ENCODE results near the gene GOLPH3.

Gene GOLPH3

DNA sequence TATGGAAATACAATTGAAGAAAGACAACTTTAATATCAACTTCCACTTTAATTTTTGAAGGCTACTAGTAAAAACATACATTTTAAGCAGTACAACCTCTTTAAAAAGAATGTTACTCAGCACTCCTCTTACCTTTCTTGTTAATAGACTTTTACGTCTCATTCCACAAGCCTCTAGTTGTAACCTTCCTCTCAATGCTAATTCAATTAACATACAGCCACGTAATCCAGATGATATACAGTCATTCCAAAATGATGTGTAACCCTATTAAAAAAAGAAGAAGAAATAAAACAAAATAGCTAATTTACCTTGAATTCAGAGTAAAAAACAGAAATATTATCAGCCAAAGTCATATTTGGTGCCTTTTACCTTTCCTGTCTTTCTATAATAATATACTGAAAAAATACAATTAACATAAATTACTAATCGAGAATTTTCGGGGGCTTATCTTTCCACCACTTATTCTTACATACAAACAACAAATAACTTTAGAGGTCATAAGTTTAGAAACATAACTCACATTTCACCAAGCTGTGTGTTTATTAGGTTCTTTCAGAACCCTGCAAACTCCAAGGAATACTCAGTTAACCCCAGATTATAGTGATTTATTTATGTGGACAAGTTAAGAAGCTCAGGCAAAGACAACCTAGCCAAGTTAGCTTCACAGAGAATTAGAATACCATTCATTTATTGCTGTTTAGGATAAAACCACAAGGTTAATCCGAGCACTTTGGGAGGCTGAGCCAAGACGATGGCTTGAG is 30.3 kb downstream of the GOLPH3 start:
- H3K4me3 ChIP-seq (ENCODE audit: low read depth, low read length): no peak overlapping the region
- H3K9me3 ChIP-seq: no peaks in the 10 kb centered on the region
- H3K4me1 ChIP-seq: peaks cover 5% of the 10 kb centered on the region; the same call in 1 of the 2 replicates
- no peak for DNase-seq
- no peaks in the 10 kb centered on the region for H3K27me3 ChIP-seq
- H3K36me3 ChIP-seq: peaks cover 7% of the 10 kb centered on the region; the same call in 1 of the 2 replicates
- TF ChIP-seq, protein P1, sequence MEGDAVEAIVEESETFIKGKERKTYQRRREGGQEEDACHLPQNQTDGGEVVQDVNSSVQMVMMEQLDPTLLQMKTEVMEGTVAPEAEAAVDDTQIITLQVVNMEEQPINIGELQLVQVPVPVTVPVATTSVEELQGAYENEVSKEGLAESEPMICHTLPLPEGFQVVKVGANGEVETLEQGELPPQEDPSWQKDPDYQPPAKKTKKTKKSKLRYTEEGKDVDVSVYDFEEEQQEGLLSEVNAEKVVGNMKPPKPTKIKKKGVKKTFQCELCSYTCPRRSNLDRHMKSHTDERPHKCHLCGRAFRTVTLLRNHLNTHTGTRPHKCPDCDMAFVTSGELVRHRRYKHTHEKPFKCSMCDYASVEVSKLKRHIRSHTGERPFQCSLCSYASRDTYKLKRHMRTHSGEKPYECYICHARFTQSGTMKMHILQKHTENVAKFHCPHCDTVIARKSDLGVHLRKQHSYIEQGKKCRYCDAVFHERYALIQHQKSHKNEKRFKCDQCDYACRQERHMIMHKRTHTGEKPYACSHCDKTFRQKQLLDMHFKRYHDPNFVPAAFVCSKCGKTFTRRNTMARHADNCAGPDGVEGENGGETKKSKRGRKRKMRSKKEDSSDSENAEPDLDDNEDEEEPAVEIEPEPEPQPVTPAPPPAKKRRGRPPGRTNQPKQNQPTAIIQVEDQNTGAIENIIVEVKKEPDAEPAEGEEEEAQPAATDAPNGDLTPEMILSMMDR (IDR thresholded peaks at IDR 0.05; ENCODE audit: low read depth, low read length): no peak

DNA sequence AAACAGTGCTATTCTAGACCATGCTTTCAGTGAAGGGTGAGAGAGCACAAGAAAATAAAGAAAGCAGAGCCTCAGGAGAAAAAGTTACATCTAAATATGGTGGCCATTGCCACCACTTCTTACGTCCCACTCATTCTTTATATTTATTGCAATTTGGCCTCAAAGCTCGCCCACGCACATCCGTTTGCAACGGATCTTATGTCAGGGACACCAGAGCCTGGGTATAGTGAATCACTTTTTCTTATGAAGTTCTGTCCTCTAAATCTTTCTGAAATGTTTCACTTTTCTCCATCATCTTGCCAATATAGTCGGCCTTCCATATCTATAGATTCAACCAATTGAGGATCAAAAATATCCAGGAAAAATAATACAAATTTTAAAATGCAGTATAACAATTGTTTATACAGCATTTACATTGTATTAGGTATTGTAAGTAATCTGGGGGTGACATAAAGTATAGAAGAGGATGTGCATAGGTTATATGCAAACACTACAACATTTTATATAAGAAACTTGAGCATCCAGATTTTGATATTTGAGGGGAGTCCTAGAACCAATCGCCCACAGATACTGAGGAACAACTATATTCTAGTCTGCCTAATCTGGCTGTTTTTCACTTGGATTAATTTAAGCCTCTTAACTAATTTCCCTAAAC is 35.2 kb downstream of the GOLPH3 start:
- DNase-seq: no peak
- Histone ChIP-seq H3K4me1 (no peaks in the 10 kb centered on the region; the same call in 1 of the 2 replicates), H3K4me3 (ENCODE audit: low read depth, low read length) (no peak overlapping the region), H3K27me3 (no peaks in the 10 kb centered on the region), H3K9me3 (no peaks in the 10 kb centered on the region), H3K36me3 (peaks cover 26% of the 10 kb centered on the region)
- TF ChIP-seq, protein P1 (IDR thresholded peaks at IDR 0.05; ENCODE audit: low read depth, low read length): no peak

- no peak for DNase-seq
- TF ChIP-seq, protein P1 (IDR thresholded peaks at IDR 0.05; ENCODE audit: low read depth, low read length): no peak
- peaks cover 38% of the 10 kb centered on the region for H3K36me3 ChIP-seq
- H3K4me1 ChIP-seq: no peaks in the 10 kb centered on the region; the same call in 1 of the 2 replicates
- no peak overlapping the region for H3K4me3 ChIP-seq (ENCODE audit: low read depth, low read length)
- H3K27me3 ChIP-seq: no peaks in the 10 kb centered on the region
- no peaks in the 10 kb centered on the region for H3K9me3 ChIP-seq
These were observed 37.8 kb downstream of the GOLPH3 start for GRCh38 chr5:32136342-32136741.

DNA sequence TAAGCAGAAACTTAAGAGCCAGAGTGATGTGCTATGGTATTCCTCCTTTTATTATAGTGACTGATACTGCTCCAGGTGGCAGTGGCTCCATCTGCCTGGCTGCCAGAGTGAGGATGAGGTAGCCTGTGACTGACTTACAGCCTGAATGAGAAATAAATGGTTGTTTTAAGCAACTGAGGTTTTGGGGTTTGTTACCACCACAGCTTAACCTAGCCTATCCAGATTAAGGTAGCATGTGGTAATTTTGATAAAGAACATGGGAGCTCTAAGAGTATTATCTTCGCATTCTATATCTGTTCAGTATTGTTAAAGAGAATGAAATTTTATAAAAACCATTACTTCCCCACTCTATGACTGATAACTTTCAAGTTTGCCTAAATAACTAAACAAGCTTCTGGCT is 39.0 kb downstream of the GOLPH3 start:
- no peak for DNase-seq
- Histone ChIP-seq H3K27me3 (no peaks in the 10 kb centered on the region), H3K36me3 (peaks cover 38% of the 10 kb centered on the region), H3K4me3 (ENCODE audit: low read depth, low read length) (no peak overlapping the region), H3K4me1 (no peaks in the 10 kb centered on the region; the same call in 1 of the 2 replicates), H3K9me3 (no peaks in the 10 kb centered on the region)
- TF ChIP-seq, protein P1 (IDR thresholded peaks at IDR 0.05; ENCODE audit: low read depth, low read length): no peak

DNA sequence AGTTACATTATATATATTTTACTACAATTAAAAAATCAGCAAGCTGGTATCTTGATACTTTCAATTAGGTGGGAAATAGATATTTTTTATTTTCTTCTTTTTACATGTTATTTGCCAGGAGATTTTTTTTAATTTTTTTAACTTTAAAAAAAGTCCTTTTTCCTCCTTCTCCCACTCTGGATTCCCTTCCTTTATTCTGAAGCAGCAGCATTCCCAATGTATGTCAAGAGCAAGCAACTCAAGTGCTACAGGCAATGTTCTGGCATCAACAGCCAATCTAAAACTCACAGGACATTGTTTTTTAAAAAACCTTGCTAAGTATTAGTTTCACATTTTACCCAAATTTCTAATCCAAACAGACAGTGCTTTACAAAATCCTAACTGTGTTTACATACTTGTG is 41.4 kb downstream of the GOLPH3 start:
- Histone ChIP-seq H3K27me3 (no peaks in the 10 kb centered on the region), H3K9me3 (no peaks in the 10 kb centered on the region)
- no peak for DNase-seq

More for the DNA sequence above, 41.4 kb downstream of the GOLPH3 start:
- no peaks in the 10 kb centered on the region; the same call in 1 of the 2 replicates for H3K4me1 ChIP-seq
- H3K36me3 ChIP-seq: peaks cover 36% of the 10 kb centered on the region
- H3K4me3 ChIP-seq (ENCODE audit: low read depth, low read length): no peak overlapping the region
- TF ChIP-seq, protein P1 (IDR thresholded peaks at IDR 0.05; ENCODE audit: low read depth, low read length): no peak

Measured in BE2C (cell line).